Measurements from ENCODE around the gene TMEM17.

TMEM17 gene

DNA sequence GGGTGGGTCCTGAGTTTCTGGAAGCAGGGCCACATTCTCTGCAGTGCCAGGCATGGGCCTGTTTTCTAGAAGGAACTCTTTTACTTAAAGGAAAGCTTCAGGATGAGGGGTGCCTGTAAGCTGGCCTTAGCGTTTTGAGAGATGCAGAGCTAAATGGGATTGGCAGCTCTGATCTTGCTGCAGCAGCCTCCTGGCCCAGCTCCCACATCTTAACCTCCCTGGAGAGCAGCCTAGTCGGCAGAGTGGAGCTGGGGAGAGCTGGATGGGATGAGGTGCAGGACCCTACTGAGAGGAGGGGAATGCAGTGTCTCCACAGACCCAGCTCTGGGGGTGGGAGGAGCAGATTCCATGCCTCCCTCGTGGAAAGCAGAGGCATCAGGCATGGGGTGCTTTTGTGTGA, 52.0 kb downstream of the TMEM17 start:
- ATAC-seq = no peak

- ATAC-seq = no peak
Measured at GRCh38 chr2:62452701-62453454, 53.1 kb downstream of the TMEM17 start.

DNA sequence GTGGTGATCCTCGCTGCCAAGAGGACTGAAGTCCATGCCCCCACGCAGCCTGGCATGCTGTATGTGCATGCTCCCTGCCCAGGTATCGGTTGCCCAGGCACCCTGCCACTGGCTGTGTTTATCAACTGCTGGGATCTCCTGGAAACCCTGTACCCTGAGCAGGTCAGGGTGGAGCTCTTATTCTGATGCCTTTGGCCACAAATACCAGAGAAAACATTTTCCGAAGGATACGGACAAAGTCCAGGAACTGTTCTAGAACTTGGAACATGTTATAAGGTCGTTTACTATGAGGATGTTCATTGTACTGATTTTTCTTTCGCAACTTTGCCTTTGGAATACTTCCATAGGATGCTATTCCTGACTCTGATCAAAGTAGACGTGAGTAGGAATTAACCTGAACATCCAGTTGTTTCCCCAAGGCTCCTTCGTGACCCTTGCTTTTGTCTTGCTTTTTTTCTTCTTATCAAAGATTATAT, 55.2 kb downstream of the TMEM17 start:
- ATAC-seq = no peak
